Nephron progenitor cell (in vitro differentiated cells): ENCODE data around the gene ATP1A4.
A peak's percentile ranks its signal among the peaks of the same experiment; 100 is the strongest.

Source experiments
- DNase-seq: peaks from one replicate; pipeline ENCODE4 v3.0.0; 2021
- H3K27ac Mint-ChIP-seq: 2 replicates; pipeline ENCODE4 v1.8.0; 2021; ENCODE audit warnings: mild to moderate bottlenecking, moderate library complexity, mixed read lengths
- H3K27me3 Mint-ChIP-seq: 2 replicates; pipeline ENCODE4 v1.8.0; 2021; ENCODE audit warnings: mild to moderate bottlenecking, low read depth, mixed read lengths; ENCODE audit not compliant: poor library complexity
- H3K36me3 Mint-ChIP-seq: 2 replicates; pipeline ENCODE4 v1.8.0; 2021; ENCODE audit warnings: low read depth, mixed read lengths
- H3K4me1 Mint-ChIP-seq: 2 replicates; pipeline ENCODE4 v1.8.0; 2021; ENCODE audit warnings: mixed read lengths
- H3K4me3 Mint-ChIP-seq: 2 replicates; pipeline ENCODE4 v1.8.0; 2021; ENCODE audit warnings: mild to moderate bottlenecking, moderate library complexity, mixed read lengths
- H3K9me3 Mint-ChIP-seq: 2 replicates; pipeline ENCODE4 v1.8.0; 2021; ENCODE audit warnings: mild to moderate bottlenecking, moderate library complexity, mixed read lengths
- TF ChIP-seq, protein P1 (sequence below): fragments of 200-600 bp; sonication (generic); IDR thresholded peaks from 2 replicates; pipeline ENCODE4 v1.5.0; 2021; ENCODE audit warnings: antibody characterized with exemption

Gene ATP1A4

DNA sequence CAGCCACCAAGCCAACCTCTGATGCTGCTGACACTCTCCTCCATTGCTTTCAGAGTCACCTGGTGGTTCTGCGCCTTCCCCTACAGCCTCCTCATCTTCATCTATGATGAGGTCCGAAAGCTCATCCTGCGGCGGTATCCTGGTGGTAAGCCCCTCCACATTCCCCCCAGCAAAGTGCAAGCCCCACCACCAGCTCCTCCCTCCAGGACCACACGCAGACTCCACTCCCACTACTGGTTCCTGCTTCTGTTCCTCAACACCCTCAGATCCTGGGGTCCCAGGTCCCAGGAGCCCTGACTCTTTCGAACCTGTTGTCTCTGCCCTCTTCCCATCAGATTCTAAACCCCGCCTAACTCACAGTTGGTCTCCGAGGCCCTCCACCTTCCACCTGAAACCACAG is 11.6 kb upstream of the ATP1A4 start:
- peaks cover 17% of the 10 kb centered on the region for H3K4me1 Mint-ChIP-seq
- H3K36me3 Mint-ChIP-seq = peaks cover 47% of the 10 kb centered on the region
- H3K27ac Mint-ChIP-seq = no peak overlapping the region
- no peaks in the 10 kb centered on the region for H3K9me3 Mint-ChIP-seq
- H3K27me3 Mint-ChIP-seq = peaks cover 11% of the 10 kb centered on the region
- H3K4me3 Mint-ChIP-seq = no peak overlapping the region
- TF ChIP-seq, protein P1, sequence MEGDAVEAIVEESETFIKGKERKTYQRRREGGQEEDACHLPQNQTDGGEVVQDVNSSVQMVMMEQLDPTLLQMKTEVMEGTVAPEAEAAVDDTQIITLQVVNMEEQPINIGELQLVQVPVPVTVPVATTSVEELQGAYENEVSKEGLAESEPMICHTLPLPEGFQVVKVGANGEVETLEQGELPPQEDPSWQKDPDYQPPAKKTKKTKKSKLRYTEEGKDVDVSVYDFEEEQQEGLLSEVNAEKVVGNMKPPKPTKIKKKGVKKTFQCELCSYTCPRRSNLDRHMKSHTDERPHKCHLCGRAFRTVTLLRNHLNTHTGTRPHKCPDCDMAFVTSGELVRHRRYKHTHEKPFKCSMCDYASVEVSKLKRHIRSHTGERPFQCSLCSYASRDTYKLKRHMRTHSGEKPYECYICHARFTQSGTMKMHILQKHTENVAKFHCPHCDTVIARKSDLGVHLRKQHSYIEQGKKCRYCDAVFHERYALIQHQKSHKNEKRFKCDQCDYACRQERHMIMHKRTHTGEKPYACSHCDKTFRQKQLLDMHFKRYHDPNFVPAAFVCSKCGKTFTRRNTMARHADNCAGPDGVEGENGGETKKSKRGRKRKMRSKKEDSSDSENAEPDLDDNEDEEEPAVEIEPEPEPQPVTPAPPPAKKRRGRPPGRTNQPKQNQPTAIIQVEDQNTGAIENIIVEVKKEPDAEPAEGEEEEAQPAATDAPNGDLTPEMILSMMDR = no peak
- no peak for DNase-seq

DNA sequence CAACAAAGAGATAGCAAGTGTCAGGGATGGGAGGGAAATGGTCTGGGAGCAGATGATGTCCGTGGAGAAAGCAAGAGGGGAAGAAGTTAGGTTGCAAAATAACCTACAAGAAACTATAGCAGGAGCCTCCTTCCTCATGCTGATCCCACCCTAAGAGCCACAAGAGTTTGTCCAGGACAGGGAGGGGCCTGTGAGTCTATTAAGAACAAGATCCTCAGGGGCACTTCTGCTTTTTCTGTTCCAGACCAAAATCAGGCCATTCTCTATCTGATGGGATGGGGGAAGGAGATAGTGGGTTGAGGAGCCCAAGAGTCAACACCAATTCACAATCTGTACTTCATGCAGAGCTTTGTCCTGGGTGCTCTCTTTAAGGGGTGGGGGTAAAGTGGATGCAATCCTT is 7.7 kb upstream of the ATP1A4 start:
- H3K36me3 Mint-ChIP-seq = peaks cover 31% of the 10 kb centered on the region
- H3K4me1 Mint-ChIP-seq = peaks cover 31% of the 10 kb centered on the region
- H3K9me3 Mint-ChIP-seq = no peaks in the 10 kb centered on the region
- DNase-seq = no peak
- no peak overlapping the region for H3K27ac Mint-ChIP-seq
- no peak overlapping the region for H3K4me3 Mint-ChIP-seq
- TF ChIP-seq, protein P1 = no peak
- H3K27me3 Mint-ChIP-seq = peaks cover 7% of the 10 kb centered on the region

DNA sequence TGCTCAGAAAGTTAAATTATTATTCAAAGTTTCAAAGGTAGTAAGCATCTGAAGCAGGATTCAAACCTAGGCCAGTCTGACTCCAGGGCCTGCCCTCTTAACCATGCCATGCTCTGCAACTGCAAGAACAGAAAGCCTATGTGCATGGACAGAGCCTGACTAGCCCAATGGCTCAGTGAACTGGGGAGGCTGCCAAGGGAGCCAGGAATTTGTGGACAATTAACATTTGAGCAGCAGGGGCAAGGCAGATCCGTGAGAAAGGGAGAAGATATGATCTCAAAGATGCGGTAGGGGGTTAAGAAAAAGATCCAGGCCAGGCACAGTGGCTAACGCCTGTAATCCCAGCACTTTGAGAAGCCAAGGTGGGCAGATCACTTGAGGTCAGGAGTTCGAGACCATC is 6.5 kb upstream of the ATP1A4 start:
- peaks cover 21% of the 10 kb centered on the region for H3K36me3 Mint-ChIP-seq
- DNase-seq = no peak
- peaks cover 7% of the 10 kb centered on the region for H3K27me3 Mint-ChIP-seq

GRCh38 chr1:160146107-160146506 is 5.3 kb upstream of the ATP1A4 start:
- DNase-seq = no peak
- TF ChIP-seq, protein P1 = no peak
- Mint-ChIP-seq H3K9me3 (no peaks in the 10 kb centered on the region), H3K27ac (no peak overlapping the region), H3K4me1 (peaks cover 17% of the 10 kb centered on the region), H3K27me3 (peaks cover 14% of the 10 kb centered on the region), H3K36me3 (peaks cover 10% of the 10 kb centered on the region), H3K4me3 (no peak overlapping the region)

More for the DNA sequence above, 6.5 kb upstream of the ATP1A4 start:
- H3K9me3 Mint-ChIP-seq = no peaks in the 10 kb centered on the region
- H3K4me3 Mint-ChIP-seq = no peak overlapping the region
- peak overlapping the region; percentile 41 for H3K27ac Mint-ChIP-seq
- H3K4me1 Mint-ChIP-seq = peaks cover 29% of the 10 kb centered on the region
- TF ChIP-seq, protein P1 = no peak

- Mint-ChIP-seq H3K27ac (no peak overlapping the region), H3K4me1 (peaks cover 16% of the 10 kb centered on the region), H3K4me3 (no peak overlapping the region), H3K9me3 (no peaks in the 10 kb centered on the region), H3K27me3 (peaks cover 17% of the 10 kb centered on the region), H3K36me3 (no peaks in the 10 kb centered on the region)
- TF ChIP-seq, protein P1 = no peak
- no peak for DNase-seq
These were observed 3.3 kb upstream of the ATP1A4 start for GRCh38 chr1:160148121-160148520.

DNA sequence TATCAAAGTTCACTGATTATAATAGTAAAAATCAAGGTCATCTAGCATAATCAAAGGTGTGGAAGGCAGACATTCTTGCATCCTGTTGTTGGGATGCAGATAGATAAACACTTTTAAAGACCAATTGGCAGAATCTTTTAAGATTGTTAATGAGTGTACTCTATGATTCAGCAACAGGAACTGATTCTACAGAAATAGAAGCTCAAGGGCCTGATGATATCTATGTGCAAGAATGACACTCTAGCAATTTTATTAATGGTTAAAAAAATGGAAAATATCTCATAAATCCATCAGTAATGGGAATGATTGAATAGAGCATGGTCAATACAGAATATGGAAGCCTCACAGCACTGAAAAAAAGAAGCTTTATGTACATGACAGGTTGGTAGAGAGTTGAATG is 2.2 kb upstream of the ATP1A4 start:
- no peaks in the 10 kb centered on the region for H3K9me3 Mint-ChIP-seq
- no peak for DNase-seq
- H3K36me3 Mint-ChIP-seq = no peaks in the 10 kb centered on the region
- TF ChIP-seq, protein P1 = no peak
- H3K27ac Mint-ChIP-seq = no peak overlapping the region
- H3K4me3 Mint-ChIP-seq = no peak overlapping the region
- peaks cover 16% of the 10 kb centered on the region for H3K4me1 Mint-ChIP-seq
- peaks cover 17% of the 10 kb centered on the region for H3K27me3 Mint-ChIP-seq
